ENCODE results near the gene ACTMAP. TPM values are rescaled to one million over a fixed set of nuclear protein-coding genes. Genes with fewer than 3 reads are reported as not detected.

The ACTMAP gene
- total and polyA plus RNA-seq, 7 donors, result 5.1 to 13.3 (median 8.9) TPM

- peak in 3 of 4 donors; percentile 2 to 17 (median 11) for ATAC-seq
- Histone ChIP-seq H3K9me3 (no peaks in the 10 kb centered on the region), H3K4me3 (peak overlapping the region; percentile 72), H3K36me3 (ENCODE audit: insufficient read depth in 1 of 2, low read depth in 1 of 2) (peaks cover 0 to 23% of the 10 kb centered on the region in 2 donors), H3K27me3 (ENCODE audit: insufficient read depth in 3 of 3, low read length in 2 of 3) (no peaks in the 10 kb centered on the region), H3K4me1 (peaks cover 8% of the 10 kb centered on the region), H3K27ac (peak overlapping the region; percentile 83)
- intact Hi-C loops (cut with DNase I), result loop anchor here in 1 of 2 donors (2.0 kb wide), 1 partner anchor 23 kb away; no protein-coding TSS in a partner anchor
- no peak for TF ChIP-seq CTCF (IDR thresholded peaks at IDR 0.05)
- 55 to 75% (median 57%) methylated on average over 22 to 23 of the region's 24 CpGs for WGBS, 3 donors
- DNase-seq, result peak in 1 of 2 donors; percentile 62
These were observed 58.7 kb downstream of the ACTMAP start for GRCh38 chr19:40691421-40692211.

Other genes with a start within 250 kb of the ACTMAP start
- 10 to 100 TPM; 12.4 to 17.4 (median 16.1) TPM for gene SHKBP1, start 173.6 kb downstream of the ACTMAP start, total RNA-seq
- 10 to 100 TPM; 14.0 to 21.7 (median 20.3) TPM for gene SHKBP1, start 173.6 kb downstream of the ACTMAP start, polyA plus RNA-seq
- gene LTBP4, start 149.1 kb downstream of the ACTMAP start, total RNA-seq, result 10 to 100 TPM; 24.1 to 55.8 (median 44.0) TPM
- gene LTBP4, start 149.1 kb downstream of the ACTMAP start, polyA plus RNA-seq, result 10 to 100 TPM; 16.0 to 23.8 (median 20.6) TPM
- 10 to 100 TPM; 12.0 to 13.3 (median 12.9) TPM for gene NUMBL, start 59.8 kb downstream of the ACTMAP start, total RNA-seq
- 1 to 10 TPM; 3.3 to 5.5 (median 4.1) TPM for gene NUMBL, start 59.8 kb downstream of the ACTMAP start, polyA plus RNA-seq
- gene COQ8B, start 33.6 kb downstream of the ACTMAP start, total RNA-seq, result 10 to 100 TPM in 3 of 4 donors, 1 to 10 TPM in 1; 6.8 to 16.2 (median 13.7) TPM
- gene COQ8B, start 33.6 kb downstream of the ACTMAP start, polyA plus RNA-seq, result 10 to 100 TPM; 13.2 to 43.1 (median 16.1) TPM
- gene ITPKC, start 33.4 kb downstream of the ACTMAP start, total RNA-seq, result 10 to 100 TPM in 3 of 4 donors, 1 to 10 TPM in 1; 6.9 to 16.7 (median 14.2) TPM
- gene ITPKC, start 33.4 kb downstream of the ACTMAP start, polyA plus RNA-seq, result 10 to 100 TPM; 10.2 to 19.2 (median 16.6) TPM
- 10 to 100 TPM; 27.5 to 43.6 (median 33.5) TPM for gene SNRPA, start 726 bp upstream of the ACTMAP start, total RNA-seq
- 10 to 100 TPM; 21.5 to 34.2 (median 22.5) TPM for gene SNRPA, start 726 bp upstream of the ACTMAP start, polyA plus RNA-seq
- 1 to 10 TPM in 1 of 4 donors, not detected in 3; 1.3 TPM for gene MIA, start 25.0 kb upstream of the ACTMAP start, total RNA-seq
- under 1 TPM in 2 of 3 donors, not detected in 1; 0.38 to 0.77 TPM for gene MIA, start 25.0 kb upstream of the ACTMAP start, polyA plus RNA-seq
- 10 to 100 TPM in 3 of 4 donors, 1 to 10 TPM in 1; 8.2 to 14.5 (median 13.9) TPM for gene RAB4B, start 27.8 kb upstream of the ACTMAP start, total RNA-seq
- gene RAB4B, start 27.8 kb upstream of the ACTMAP start, polyA plus RNA-seq, result 10 to 100 TPM; 19.2 to 28.7 (median 23.4) TPM
- 10 to 100 TPM; 34.9 to 42.9 (median 38.9) TPM for gene EGLN2, start 48.7 kb upstream of the ACTMAP start, total RNA-seq
- 10 to 100 TPM; 45.8 to 67.6 (median 50.0) TPM for gene EGLN2, start 48.7 kb upstream of the ACTMAP start, polyA plus RNA-seq
- under 1 TPM in 1 of 4 donors, not detected in 3; 0.32 TPM for gene CYP2A6, start 100.0 kb upstream of the ACTMAP start, total RNA-seq
- not detected for gene CYP2A6, start 100.0 kb upstream of the ACTMAP start, polyA plus RNA-seq
- gene CYP2A7, start 131.8 kb upstream of the ACTMAP start, total RNA-seq, result under 1 TPM in 1 of 4 donors, not detected in 3; 0.71 TPM
- not detected for gene CYP2A7, start 131.8 kb upstream of the ACTMAP start, polyA plus RNA-seq
- gene CYP2B6, start 240.8 kb upstream of the ACTMAP start, total RNA-seq, result under 1 TPM in 1 of 4 donors, not detected in 3; 0.62 TPM
- not detected for gene CYP2B6, start 240.8 kb upstream of the ACTMAP start, polyA plus RNA-seq